Measurements from ENCODE around the gene HSD17B3.

DNA sequence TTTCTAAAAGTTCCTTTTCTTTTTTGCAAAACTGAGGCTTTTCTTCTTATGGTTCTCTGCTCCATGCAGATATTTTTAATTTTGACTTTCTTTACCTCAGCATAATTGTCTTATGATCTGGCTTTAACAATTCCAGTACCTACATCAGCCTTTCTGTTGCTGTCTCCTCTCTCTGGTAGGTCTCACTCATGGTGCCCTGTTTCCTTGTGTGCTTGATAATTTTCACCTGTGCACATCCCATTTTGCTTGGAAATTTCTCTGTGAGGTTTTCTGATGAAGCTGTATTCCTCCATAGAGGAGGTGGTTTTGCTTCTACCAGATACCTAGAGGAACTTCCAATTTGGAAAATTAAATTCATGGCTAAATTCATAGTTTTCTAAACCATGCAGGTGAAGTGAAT lies 2.3 kb upstream of the HSD17B3 start:
- TF ChIP-seq, protein P1, sequence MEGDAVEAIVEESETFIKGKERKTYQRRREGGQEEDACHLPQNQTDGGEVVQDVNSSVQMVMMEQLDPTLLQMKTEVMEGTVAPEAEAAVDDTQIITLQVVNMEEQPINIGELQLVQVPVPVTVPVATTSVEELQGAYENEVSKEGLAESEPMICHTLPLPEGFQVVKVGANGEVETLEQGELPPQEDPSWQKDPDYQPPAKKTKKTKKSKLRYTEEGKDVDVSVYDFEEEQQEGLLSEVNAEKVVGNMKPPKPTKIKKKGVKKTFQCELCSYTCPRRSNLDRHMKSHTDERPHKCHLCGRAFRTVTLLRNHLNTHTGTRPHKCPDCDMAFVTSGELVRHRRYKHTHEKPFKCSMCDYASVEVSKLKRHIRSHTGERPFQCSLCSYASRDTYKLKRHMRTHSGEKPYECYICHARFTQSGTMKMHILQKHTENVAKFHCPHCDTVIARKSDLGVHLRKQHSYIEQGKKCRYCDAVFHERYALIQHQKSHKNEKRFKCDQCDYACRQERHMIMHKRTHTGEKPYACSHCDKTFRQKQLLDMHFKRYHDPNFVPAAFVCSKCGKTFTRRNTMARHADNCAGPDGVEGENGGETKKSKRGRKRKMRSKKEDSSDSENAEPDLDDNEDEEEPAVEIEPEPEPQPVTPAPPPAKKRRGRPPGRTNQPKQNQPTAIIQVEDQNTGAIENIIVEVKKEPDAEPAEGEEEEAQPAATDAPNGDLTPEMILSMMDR (optimal IDR thresholded peaks at IDR 0.05 in 1 of 3, IDR thresholded peaks at IDR 0.05 in 1 of 3, conservative IDR thresholded peaks at IDR 0.05 in 1 of 3; ENCODE audit: extremely low read depth in 1 of 3, insufficient read depth in 2 of 3, low read length in 3 of 3): no peak
- TF ChIP-seq EZH2 (IDR thresholded peaks at IDR 0.05; ENCODE audit: low read length): no peak
